GM21367 (cell line): ENCODE data around the gene GRK7.

Experiments
- ATAC-seq: cut with Tn5 transposase; IDR thresholded peaks from one replicate; pipeline ENCODE4 v1.9.1; 2021; ENCODE audit not compliant: unreplicated experiment

Gene GRK7

GRCh38 chr3:141763088-141763750 lies at the start of gene GRK7:
Gene GRK7 (plus strand): TSS chr3:141763408. CDS start chr3:141778285, 14,877 bp downstream.
- ATAC-seq: no peak

- no peak for ATAC-seq
These were observed 48.5 kb upstream of the GRK7 start for GRCh38 chr3:141714671-141715070.

GRCh38 chr3:141722081-141722480 lies 41.1 kb upstream of the GRK7 start:
- ATAC-seq: no peak

GRCh38 chr3:141722648-141723047 lies 40.6 kb upstream of the GRK7 start:
- ATAC-seq: no peak

GRCh38 chr3:141723255-141723654 lies 40.0 kb upstream of the GRK7 start:
- no peak for ATAC-seq

GRCh38 chr3:141724186-141724585 lies 39.0 kb upstream of the GRK7 start:
- no peak for ATAC-seq

- ATAC-seq: no peak
These were observed 38.2 kb upstream of the GRK7 start for GRCh38 chr3:141725036-141725435.

- ATAC-seq: no peak
These were observed 36.7 kb upstream of the GRK7 start for GRCh38 chr3:141726483-141726882.

GRCh38 chr3:141728355-141728892 lies 34.8 kb upstream of the GRK7 start:
- no peak for ATAC-seq

GRCh38 chr3:141729240-141729639 lies 34.0 kb upstream of the GRK7 start:
- no peak for ATAC-seq

GRCh38 chr3:141735176-141735575 lies 28.0 kb upstream of the GRK7 start:
- no peak for ATAC-seq

- ATAC-seq: no peak
These were observed 27.3 kb upstream of the GRK7 start for GRCh38 chr3:141735770-141736465.

- no peak for ATAC-seq
These were observed 26.1 kb upstream of the GRK7 start for GRCh38 chr3:141737093-141737492.

GRCh38 chr3:141737678-141738021 lies 25.6 kb upstream of the GRK7 start:
- no peak for ATAC-seq

- peak; percentile 95 for ATAC-seq
These were observed 25.0 kb upstream of the GRK7 start, which contains the start of gene RNF7 for GRCh38 chr3:141738022-141738890. Gene RNF7 (plus strand): TSS chr3:141738298. CDS start chr3:141738342, 44 bp downstream.

- ATAC-seq: no peak
These were observed 24.3 kb upstream of the GRK7 start for GRCh38 chr3:141738891-141739363.

- ATAC-seq: no peak
These were observed 23.5 kb upstream of the GRK7 start for GRCh38 chr3:141739731-141740130.

- no peak for ATAC-seq
These were observed 22.9 kb upstream of the GRK7 start for GRCh38 chr3:141740349-141740748.

GRCh38 chr3:141743305-141743704 lies 19.9 kb upstream of the GRK7 start:
- no peak for ATAC-seq

- no peak for ATAC-seq
These were observed 16.2 kb upstream of the GRK7 start for GRCh38 chr3:141746962-141747361.

GRCh38 chr3:141753399-141753798 lies 9.8 kb upstream of the GRK7 start:
- ATAC-seq: no peak
